Endometrium (tissue), 2 donors: ENCODE data around the gene RFC4.
"Not testable (repeated sequence)": the region's sequence is repeated elsewhere in the genome, so short reads cannot be mapped to it uniquely, and the experiment has no call there.

ENCODE experiments used
- FAIRE-seq: peaks from 2 replicates; lab custom pipeline; 2012; peaks lifted over from hg19 to GRCh38; lab: Jason Lieb, UNC
- donor health status: control.
- donor health status: control.

The RFC4 gene

DNA sequence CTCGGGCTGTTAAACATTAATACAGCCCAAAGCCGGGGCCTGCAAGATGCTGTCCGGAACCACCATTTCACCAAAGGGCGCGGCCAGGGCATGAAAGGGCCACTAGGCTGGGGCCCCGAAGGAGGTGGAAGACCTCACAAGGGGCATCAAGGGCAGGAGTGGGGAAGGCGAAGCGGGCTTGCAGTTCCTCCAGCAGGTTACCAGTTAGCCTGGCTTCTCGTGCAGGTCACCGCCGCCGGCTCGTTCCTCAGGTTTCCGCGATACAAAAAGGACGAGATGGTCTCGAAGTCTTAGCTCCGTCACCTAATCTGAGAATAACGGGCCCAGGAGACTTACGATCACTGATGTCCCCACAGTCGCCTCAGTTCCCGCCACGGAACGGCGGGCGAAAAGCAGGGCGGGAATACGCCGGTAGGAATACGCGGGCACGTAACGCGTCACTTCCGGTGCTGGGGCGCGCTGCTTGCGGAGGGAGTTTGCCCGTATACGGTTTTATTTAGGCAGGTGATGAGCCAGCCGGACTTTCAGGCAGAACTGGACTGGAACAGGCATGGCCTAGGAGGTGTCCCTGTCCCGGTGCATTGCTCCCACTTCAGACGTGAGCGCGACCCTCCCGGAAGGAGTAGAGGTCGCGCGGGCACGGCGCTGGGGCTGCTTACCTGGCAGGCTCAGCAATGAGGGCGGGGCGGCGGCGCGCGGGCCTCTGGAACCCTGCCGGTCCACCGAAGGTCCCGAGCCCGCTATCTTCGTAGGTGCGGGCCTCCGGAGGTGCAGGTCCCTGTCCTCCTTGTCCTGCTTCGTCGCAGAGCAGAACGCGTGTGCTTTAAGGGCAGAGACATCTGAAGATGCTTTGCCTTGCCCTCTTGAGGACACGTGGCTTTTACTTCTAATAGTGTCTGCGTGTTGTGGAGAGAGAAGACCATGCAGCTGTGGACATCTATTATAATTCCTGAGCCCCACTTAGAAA, at the start of gene RFC4:
TSS of gene RFC4 (minus strand) at position 394 of the 967 bp plus-strand sequence. CDS start 1,769 bp downstream, outside the sequence.
- FAIRE-seq, result no peak

DNA sequence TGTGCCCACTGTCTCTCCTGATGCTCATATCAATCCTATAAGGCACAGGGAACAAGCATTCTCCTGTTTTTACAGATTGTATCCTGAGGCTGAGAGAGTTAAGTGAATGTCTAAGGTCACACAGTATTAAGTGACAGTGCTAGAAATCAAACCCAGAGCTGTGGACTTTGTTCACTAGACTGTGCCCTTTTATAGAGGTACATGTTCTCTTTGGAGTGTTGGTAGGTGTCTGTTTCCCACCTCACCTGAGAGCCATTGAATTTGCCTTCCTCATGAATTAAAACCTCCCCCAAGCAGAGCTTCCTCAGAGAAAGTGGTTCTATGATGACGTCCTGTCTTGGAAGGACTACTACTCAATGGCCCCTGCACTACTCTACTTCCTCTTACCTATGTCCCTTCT, 48.7 kb upstream of the RFC4 start:
- FAIRE-seq, result no peak

- FAIRE-seq, result no peak
These were observed 47.9 kb upstream of the RFC4 start for GRCh38 chr3:186854146-186854545.

DNA sequence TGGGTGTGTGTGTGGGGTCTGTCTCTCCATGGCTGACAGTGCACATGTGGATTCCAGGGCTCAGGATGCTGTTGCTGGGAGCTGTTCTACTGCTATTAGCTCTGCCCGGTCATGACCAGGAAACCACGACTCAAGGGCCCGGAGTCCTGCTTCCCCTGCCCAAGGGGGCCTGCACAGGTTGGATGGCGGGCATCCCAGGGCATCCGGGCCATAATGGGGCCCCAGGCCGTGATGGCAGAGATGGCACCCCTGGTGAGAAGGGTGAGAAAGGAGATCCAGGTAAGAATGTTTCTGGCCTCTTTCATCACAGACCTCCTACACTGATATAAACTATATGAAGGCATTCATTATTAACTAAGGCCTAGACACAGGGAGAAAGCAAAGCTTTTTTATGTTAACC, 46.7 kb upstream of the RFC4 start:
- FAIRE-seq, result no peak

GRCh38 chr3:186851835-186852234, 45.6 kb upstream of the RFC4 start:
- FAIRE-seq, result not testable (repeated sequence)

GRCh38 chr3:186849374-186849975, 43.2 kb upstream of the RFC4 start:
- FAIRE-seq, result no peak

- no peak for FAIRE-seq
These were observed 41.2 kb upstream of the RFC4 start for GRCh38 chr3:186847437-186847836.

DNA sequence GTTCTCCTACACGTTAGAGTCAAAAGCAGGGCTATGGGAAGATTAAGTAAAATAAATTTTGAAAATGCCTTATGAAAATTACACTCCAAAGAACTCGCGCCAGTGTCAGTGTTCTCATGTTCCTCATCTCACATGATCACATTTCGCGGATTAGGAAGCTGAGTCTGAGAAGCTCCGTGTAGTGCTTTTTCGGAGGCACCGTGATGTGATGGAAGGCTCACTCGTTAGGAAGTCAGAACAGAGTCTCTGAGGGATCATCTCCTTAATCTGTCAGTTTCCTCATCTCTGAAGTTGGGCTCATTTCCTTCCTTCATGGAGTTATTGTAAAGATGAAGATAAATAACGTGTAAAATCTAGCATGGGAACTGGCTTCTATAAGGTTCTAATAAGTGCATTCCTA, 39.5 kb upstream of the RFC4 start:
- FAIRE-seq, result no peak

- FAIRE-seq, result no peak
These were observed 38.6 kb upstream of the RFC4 start for GRCh38 chr3:186844908-186845307.

GRCh38 chr3:186843039-186843432, 36.8 kb upstream of the RFC4 start:
- FAIRE-seq, result no peak

DNA sequence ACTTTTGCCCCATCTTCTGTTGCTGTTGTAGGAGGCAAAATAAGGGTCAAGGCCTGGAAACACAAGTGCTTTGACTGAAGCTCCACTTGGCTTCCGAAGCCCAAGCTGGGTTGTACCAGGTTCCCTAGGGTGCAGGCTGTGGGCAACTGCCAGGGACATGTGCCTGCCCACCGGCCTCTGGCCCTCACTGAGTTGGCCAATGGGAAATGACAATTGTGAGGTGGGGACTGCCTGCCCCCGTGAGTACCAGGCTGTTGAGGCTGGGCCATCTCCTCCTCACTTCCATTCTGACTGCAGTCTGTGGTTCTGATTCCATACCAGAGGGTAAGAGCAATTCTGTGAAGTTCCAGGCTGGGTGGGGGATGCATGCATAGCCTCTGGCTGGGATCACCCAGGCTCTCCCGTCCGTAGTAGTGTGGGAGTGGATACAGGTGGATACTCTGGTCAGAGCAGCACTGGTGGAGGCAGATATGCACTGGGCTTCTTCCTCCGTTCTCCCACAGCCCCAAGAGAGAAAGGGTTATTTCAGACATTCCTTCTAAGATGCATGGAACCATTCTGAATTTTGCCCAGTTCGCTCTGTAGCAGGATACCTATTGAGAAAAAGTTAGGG, 36.2 kb upstream of the RFC4 start, which contains the start of gene ADIPOQ:
TSS of gene ADIPOQ (plus strand) at position 285 of the 613 bp plus-strand sequence. CDS start 10,349 bp downstream, outside the sequence.
- no peak for FAIRE-seq

- FAIRE-seq, result no peak
These were observed 35.3 kb upstream of the RFC4 start for GRCh38 chr3:186841620-186842019.

- FAIRE-seq, result no peak
These were observed 33.8 kb upstream of the RFC4 start for GRCh38 chr3:186839874-186840641.

DNA sequence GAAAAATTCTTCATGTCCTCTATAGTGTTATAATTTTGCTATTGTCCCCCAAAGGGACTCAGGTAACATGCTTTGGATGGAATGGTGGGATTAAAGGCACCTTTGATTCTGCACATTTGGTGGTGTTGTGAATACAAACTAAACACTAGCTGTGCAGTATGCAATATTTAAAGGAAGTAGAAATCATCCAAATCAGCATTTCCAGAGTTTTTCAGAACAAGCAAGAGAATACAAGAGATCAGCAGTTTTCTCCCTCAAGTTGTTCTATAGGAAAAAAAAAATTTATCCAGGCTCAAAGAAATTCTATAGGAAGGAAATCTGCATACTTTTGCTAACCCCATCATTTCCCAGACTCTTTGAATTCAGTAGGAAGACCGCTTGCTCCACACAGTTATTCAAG, 26.0 kb upstream of the RFC4 start:
- no peak for FAIRE-seq

DNA sequence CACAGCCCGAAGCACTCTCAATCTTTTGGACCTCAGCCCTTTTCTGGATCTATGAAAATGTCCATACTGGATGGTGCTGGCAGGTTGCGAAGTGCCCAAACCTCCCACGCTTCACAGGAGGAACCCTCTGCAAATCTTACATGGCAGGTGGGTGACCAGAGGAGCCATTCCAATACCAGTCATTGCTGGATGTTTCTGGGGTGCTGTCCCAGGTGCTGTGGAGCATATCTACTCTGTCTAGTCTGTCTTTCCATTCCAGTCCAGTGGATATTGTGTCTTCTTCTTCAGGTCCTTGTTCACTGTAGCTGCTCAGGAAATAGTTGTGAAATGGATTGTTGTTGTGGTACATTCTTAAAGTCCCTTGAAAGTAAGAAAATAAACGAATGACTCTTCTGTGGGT, 25.5 kb upstream of the RFC4 start:
- FAIRE-seq, result no peak

DNA sequence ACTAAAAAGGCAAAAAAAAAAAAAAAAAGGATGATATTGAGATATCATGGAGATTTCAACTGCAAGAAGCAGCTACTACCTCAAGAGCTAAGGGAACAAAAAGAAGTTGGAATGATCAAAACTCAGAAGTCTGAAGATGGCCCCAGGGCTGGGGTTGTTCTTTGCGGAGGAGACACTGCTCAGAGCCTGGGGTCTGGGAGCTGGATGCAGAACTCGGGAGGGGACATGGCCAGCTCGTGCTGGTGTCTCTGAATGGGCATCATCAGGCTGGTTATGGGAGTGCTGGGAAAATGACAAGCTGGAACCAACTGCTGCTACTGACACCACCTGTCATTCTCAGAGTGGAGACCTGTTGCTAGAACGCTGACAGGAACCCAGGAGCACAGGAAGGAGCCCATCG, 22.1 kb upstream of the RFC4 start:
- FAIRE-seq, result no peak

DNA sequence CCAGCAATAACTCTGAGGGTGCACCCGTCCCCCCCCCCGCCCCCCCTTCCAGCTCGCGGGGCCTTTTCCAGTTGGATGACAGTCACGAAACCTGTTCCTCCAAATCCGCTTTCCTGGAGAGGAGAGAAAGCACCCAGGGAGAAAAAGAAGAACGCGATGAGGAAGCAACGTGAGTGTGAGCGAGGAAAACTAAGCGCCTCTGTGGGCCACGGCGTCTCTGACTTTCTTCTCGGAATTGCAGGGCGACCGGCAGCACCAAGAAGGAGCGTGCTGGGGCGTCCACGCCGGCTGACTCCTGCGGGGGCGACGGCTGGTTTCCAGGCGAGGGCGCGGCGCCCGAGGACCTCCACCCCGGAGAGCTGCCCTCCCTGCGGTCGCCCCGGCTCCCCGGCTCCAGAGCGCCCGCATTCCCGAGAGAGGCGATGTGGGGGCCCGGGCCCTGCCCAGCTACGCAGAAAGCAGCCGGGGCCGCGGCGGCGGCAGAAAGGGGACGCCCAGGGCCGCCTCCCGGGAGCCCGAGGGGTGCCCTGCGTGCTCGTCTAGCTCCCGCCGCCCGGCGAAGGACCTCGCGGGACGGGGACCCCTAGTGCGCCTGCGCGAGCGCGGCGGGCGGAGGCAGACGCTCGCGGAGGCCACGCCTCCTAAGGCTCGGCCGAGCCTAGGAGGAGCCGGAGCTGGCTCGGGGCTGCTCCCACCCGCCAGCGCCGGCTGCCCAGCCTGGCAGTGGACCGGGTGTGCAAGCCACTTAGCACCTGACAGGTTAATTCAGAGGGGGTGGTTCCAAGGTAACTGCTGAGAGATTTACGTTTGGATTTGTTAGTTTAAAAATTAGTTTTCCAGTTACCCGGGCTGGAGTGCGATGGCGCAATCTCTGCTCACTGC, 20.9 kb upstream of the RFC4 start:
- FAIRE-seq, result no peak

DNA sequence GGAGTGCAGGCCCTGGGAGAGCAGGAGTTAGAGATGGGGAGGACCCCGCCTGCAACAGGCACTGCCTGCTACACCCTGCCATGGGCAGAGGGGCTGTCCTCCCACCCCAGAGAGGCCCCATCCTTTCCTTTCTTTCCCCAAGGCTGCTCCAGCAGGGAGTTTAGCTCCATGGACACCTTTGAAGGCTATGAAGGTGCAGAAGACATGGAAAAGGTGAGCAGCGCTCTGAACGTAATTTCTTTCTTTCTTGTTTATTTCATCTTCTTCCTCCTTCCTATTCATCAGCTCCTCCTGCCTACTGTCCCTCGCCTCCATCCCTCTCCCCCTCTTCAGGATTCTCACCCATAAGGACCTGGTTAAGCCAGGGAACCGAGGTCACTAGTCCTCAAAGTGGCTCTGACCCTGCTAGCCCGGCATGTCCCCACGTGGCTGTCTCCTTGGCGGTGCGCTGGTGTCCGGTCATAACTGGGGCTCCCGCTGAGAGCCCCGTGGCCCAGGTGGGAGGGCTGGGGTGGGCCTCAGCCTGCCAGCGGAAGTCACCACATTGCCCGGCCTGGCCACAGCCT, 20.2 kb upstream of the RFC4 start:
- no peak for FAIRE-seq

GRCh38 chr3:186825872-186826409, 19.7 kb upstream of the RFC4 start:
- no peak for FAIRE-seq

GRCh38 chr3:186825294-186825821, 19.1 kb upstream of the RFC4 start:
- no peak for FAIRE-seq
